H1 (cell line): ENCODE results near the gene C2orf81. TPM values are rescaled to one million over a fixed set of nuclear protein-coding genes. Genes with fewer than 3 reads are reported as not detected.
A peak's percentile ranks its signal among the peaks of the same experiment; 100 is the strongest.

Experiments
- CTCF ChIA-PET: fragments of 300-600 bp; sonication (Branson Sonifier 250); formaldehyde crosslinking; loops from one replicate; lab custom pipeline; 2021; ENCODE audit not compliant: partially characterized antibody; lab: Charles Lee
- POLR2A ChIA-PET: fragments of 300-600 bp; sonication (Branson Sonifier 250); formaldehyde crosslinking; loops from one replicate; lab custom pipeline; 2021; ENCODE audit warnings: inconsistent platforms; ENCODE audit not compliant: partially characterized antibody; lab: Charles Lee
- DNase-seq, 2 experiments: peaks; one replicate each; pipeline versions ENCODE4 v3.0.0 to v3.0.0-alpha.2; 2010 to 2022; ENCODE audit warnings: low spot score in 2 of 2, low read depth in 1 of 2, mixed read lengths in 1 of 2
- FAIRE-seq: peaks from 2 replicates; lab custom pipeline; 2011; peaks lifted over from hg19 to GRCh38; lab: Jason Lieb, UNC
- H2AFZ ChIP-seq: 2 replicates; pipeline ENCODE4 v1.8.1; 2012; ENCODE audit warnings: low read length, inconsistent platforms
- H2AK5ac ChIP-seq: 2 replicates; pipeline ENCODE4 v1.6.1; 2013; ENCODE audit warnings: low read depth, low read length
- H2BK120ac ChIP-seq: replicated peaks from 2 replicates; pipeline ENCODE3; 2013; ENCODE audit warnings: low read depth, low read length, inconsistent platforms
- H2BK12ac ChIP-seq: 2 replicates; pipeline ENCODE4 v1.6.1; 2013; ENCODE audit warnings: low read depth, low read length
- H2BK15ac ChIP-seq: 2 replicates; pipeline ENCODE4 v1.6.1; 2013; ENCODE audit warnings: low read length
- H2BK20ac ChIP-seq: 2 replicates; pipeline ENCODE4 v1.6.1; 2013; ENCODE audit warnings: low read length
- H2BK5ac ChIP-seq: 2 replicates; pipeline ENCODE4 v1.6.1; 2013; ENCODE audit warnings: low read depth, low read length
- H3K14ac ChIP-seq: 2 replicates; pipeline ENCODE4 v1.6.1; 2013; ENCODE audit warnings: inconsistent platforms; ENCODE audit not compliant: insufficient read length
- H3K18ac ChIP-seq: 2 replicates; pipeline ENCODE4 v1.6.1; 2013; ENCODE audit warnings: low read length; ENCODE audit errors: extremely low read depth
- H3K23ac ChIP-seq: 2 replicates; pipeline ENCODE4 v1.6.1; 2013; ENCODE audit warnings: inconsistent platforms; ENCODE audit not compliant: insufficient read length
- H3K23me2 ChIP-seq: 2 replicates; pipeline ENCODE4 v1.6.1; 2013; ENCODE audit warnings: low read depth, low read length
- H3K27ac ChIP-seq: 2 replicates; pipeline ENCODE4 v1.6.1; 2011; ENCODE audit warnings: low read depth, low read length, inconsistent platforms
- H3K27me3 ChIP-seq, 4 experiments: replicated peaks in 1 of 4; 1 replicate in 1 of 4; 2 replicates in 3 of 4; pipeline versions ENCODE4 v1.6.1 to v1.8.1; 2011 to 2013; ENCODE audit warnings: low read length in 3 of 4, mild to moderate bottlenecking in 3 of 4, inconsistent platforms in 2 of 4, mixed read lengths in 2 of 4, moderate library complexity in 1 of 4; ENCODE audit not compliant: control insufficient read depth in 3 of 4, insufficient read depth in 3 of 4; ENCODE audit errors: extremely low read depth in 1 of 4
- H3K36me3 ChIP-seq, 4 experiments: 2 replicates each; pipeline versions ENCODE4 v1.6.1 to v1.8.1; 2011 to 2013; ENCODE audit warnings: mild to moderate bottlenecking in 4 of 4, low read length in 3 of 4, moderate library complexity in 2 of 4, control low read depth in 1 of 4, inconsistent platforms in 1 of 4; ENCODE audit not compliant: insufficient read depth in 4 of 4, control insufficient read depth in 2 of 4
- H3K4ac ChIP-seq: replicated peaks from 2 replicates; pipeline ENCODE3; 2013; ENCODE audit warnings: low read length, low read depth, mixed read lengths, inconsistent platforms; ENCODE audit not compliant: insufficient read length
- H3K4me1 ChIP-seq, 4 experiments: replicated peaks in 1 of 4; 1 replicate in 1 of 4; 2 replicates in 3 of 4; pipeline versions ENCODE4 v1.6.1 to v1.8.1; 2011 to 2013; ENCODE audit warnings: low read length in 3 of 4, inconsistent platforms in 2 of 4, mixed read lengths in 1 of 4; ENCODE audit not compliant: insufficient read depth in 4 of 4, control insufficient read depth in 3 of 4
- H3K4me2 ChIP-seq, 2 experiments: 2 replicates each; pipeline versions ENCODE4 v1.6.1 to v1.8.1; 2011 to 2013; ENCODE audit warnings: low read depth in 2 of 2, low read length in 2 of 2, control low read depth in 1 of 2, inconsistent platforms in 1 of 2, mild to moderate bottlenecking in 1 of 2; ENCODE audit not compliant: insufficient read depth in 1 of 2
- H3K4me3 ChIP-seq, 4 experiments: fragments of 200-600, 300-600 bp in 1 of 4; sonication (generic), shearing (Covaris generic), sonication (Bioruptor Twin) in 1 of 4; 2 replicates each; pipeline versions ENCODE4 v1.5.1 to v1.8.1; 2011 to 2016; ENCODE audit warnings: low read length in 4 of 4, low read depth in 3 of 4, control low read depth in 2 of 4, inconsistent platforms in 2 of 4, mild to moderate bottlenecking in 2 of 4, mixed read lengths in 1 of 4, moderate library complexity in 1 of 4; ENCODE audit not compliant: insufficient read depth in 2 of 4; ENCODE audit errors: extremely low read depth in 1 of 4
- H3K56ac ChIP-seq: replicated peaks from 2 replicates; pipeline ENCODE3; 2013; ENCODE audit warnings: low read depth, mild to moderate bottlenecking, mixed read lengths, low read length, inconsistent platforms; ENCODE audit not compliant: insufficient read length
- H3K79me1 ChIP-seq: 2 replicates; pipeline ENCODE4 v1.6.1; 2013; ENCODE audit warnings: low read depth, low read length, control low read depth
- H3K79me2 ChIP-seq, 2 experiments: 2 replicates each; pipeline versions ENCODE4 v1.6.1 to v1.8.1; 2012 to 2013; ENCODE audit warnings: low read length in 2 of 2, mild to moderate bottlenecking in 2 of 2, inconsistent platforms in 1 of 2; ENCODE audit not compliant: insufficient read depth in 2 of 2, control insufficient read depth in 1 of 2
- H3K9ac ChIP-seq, 4 experiments: replicated peaks in 1 of 4; 1 replicate in 1 of 4; 2 replicates in 3 of 4; pipeline versions ENCODE4 v1.6.1 to v1.8.1; 2011 to 2013; ENCODE audit warnings: low read depth in 3 of 4, low read length in 3 of 4, control low read depth in 2 of 4, mild to moderate bottlenecking in 2 of 4, moderate library complexity in 2 of 4, inconsistent platforms in 1 of 4; ENCODE audit errors: extremely low read depth in 1 of 4
- H3K9me3 ChIP-seq, 2 experiments: 2 replicates each; pipeline versions ENCODE4 v1.6.1 to v1.8.1; 2012 to 2013; ENCODE audit warnings: mild to moderate bottlenecking in 2 of 2, moderate library complexity in 2 of 2, control low read depth in 1 of 2, inconsistent platforms in 1 of 2, low read depth in 1 of 2, low read length in 1 of 2, mixed read lengths in 1 of 2; ENCODE audit not compliant: insufficient read depth in 2 of 2
- H4K20me1 ChIP-seq, 2 experiments: replicated peaks in 1 of 2; 2 replicates each; pipeline versions ENCODE3 to v1.8.1; 2011 to 2013; ENCODE audit warnings: inconsistent platforms in 2 of 2, low read length in 2 of 2, mild to moderate bottlenecking in 1 of 2; ENCODE audit not compliant: insufficient read depth in 2 of 2, control insufficient read depth in 1 of 2
- H4K5ac ChIP-seq: 2 replicates; pipeline ENCODE4 v1.6.1; 2013; ENCODE audit warnings: low read length, low read depth, mixed read lengths, inconsistent platforms; ENCODE audit not compliant: insufficient read length
- H4K8ac ChIP-seq: 2 replicates; pipeline ENCODE4 v1.8.0; 2013; ENCODE audit warnings: mild to moderate bottlenecking, moderate library complexity, low read length, inconsistent platforms; ENCODE audit not compliant: insufficient read depth; ENCODE audit errors: extremely low read depth
- H4K91ac ChIP-seq: replicated peaks from 2 replicates; pipeline ENCODE3; 2013; ENCODE audit warnings: low read length, mixed read lengths, inconsistent platforms; ENCODE audit not compliant: insufficient read length
- CHD1 ChIP-seq: IDR thresholded peaks from 2 replicates; pipeline ENCODE4 v1.6.1; 2012; ENCODE audit warnings: low read depth, low read length, improper control_type of control experiment
- GTF2F1 ChIP-seq: IDR thresholded peaks from 2 replicates; pipeline ENCODE4 v1.6.1; 2012; ENCODE audit warnings: low read depth, low read length, improper control_type of control experiment, borderline replicate concordance
- HDAC2 ChIP-seq, 2 experiments: fragments of 300-600 bp in 1 of 2; sonication (generic) in 1 of 2; IDR thresholded peaks; 2 replicates each; pipeline ENCODE4 v1.6.1; 2011 to 2012; ENCODE audit warnings: low read depth in 2 of 2, low read length in 2 of 2, mild to moderate bottlenecking in 2 of 2, moderate library complexity in 2 of 2, borderline replicate concordance in 1 of 2, inconsistent platforms in 1 of 2
- MAX ChIP-seq: IDR thresholded peaks from 2 replicates; pipeline ENCODE4 v1.6.1; 2012; ENCODE audit warnings: inconsistent platforms
- POU5F1 ChIP-seq: IDR thresholded peaks from 2 replicates; pipeline ENCODE4 v1.6.1; 2011; ENCODE audit warnings: low read depth, mild to moderate bottlenecking, low read length, moderate library complexity
- RAD21 ChIP-seq, 2 experiments: IDR thresholded peaks in 1 of 2; conservative IDR thresholded peaks in 1 of 2; 2 replicates each; pipeline ENCODE4 v1.6.1; 2011; ENCODE audit warnings: low read depth in 2 of 2, low read length in 2 of 2, improper control_type of control experiment in 1 of 2, inconsistent platforms in 1 of 2, mild to moderate bottlenecking in 1 of 2, moderate library complexity in 1 of 2
- RBBP5 ChIP-seq: IDR thresholded peaks from 2 replicates; pipeline ENCODE4 v1.7.1; 2012; ENCODE audit warnings: low read depth, mild to moderate bottlenecking, inconsistent platforms, low read length, moderate library complexity, borderline replicate concordance
- RNF2 ChIP-seq: fragments of 200-900, 300-1000 bp; sonication (generic); IDR thresholded peaks from 2 replicates; pipeline ENCODE4 v1.7.1; 2016; ENCODE audit warnings: borderline replicate concordance, low read depth, mild to moderate bottlenecking, antibody characterized with exemption, low read length; ENCODE audit not compliant: poor library complexity, severe bottlenecking; ENCODE audit errors: missing control alignments
- SIN3A ChIP-seq, 2 experiments: IDR thresholded peaks in 1 of 2; conservative IDR thresholded peaks in 1 of 2; 2 replicates each; pipeline ENCODE4 v1.6.1; 2011 to 2012; ENCODE audit warnings: low read length in 2 of 2, improper control_type of control experiment in 1 of 2, low read depth in 1 of 2, mild to moderate bottlenecking in 1 of 2
- SP2 ChIP-seq: IDR thresholded peaks from 2 replicates; pipeline ENCODE4 v1.6.1; 2012; ENCODE audit warnings: mild to moderate bottlenecking, low read length, inconsistent platforms
- YY1 ChIP-seq: IDR thresholded peaks from 2 replicates; pipeline ENCODE4 v1.6.1; 2011; ENCODE audit warnings: low read depth, mild to moderate bottlenecking, low read length
- WGBS, 2 experiments: shearing (Covaris generic) in 1 of 2; methylation state at CpG; one replicate each; pipeline versions ENCODE4 v1.1.6 to v1.1.7; 2013 to 2015; ENCODE audit warnings: low lambda C conversion rate in 2 of 2, mixed read lengths in 2 of 2, inconsistent platforms in 1 of 2, low coverage in 1 of 2, missing lambda C conversion rate in 1 of 2; ENCODE audit not compliant: insufficient replicate concordance in 2 of 2, insufficient coverage in 1 of 2, insufficient read length in 1 of 2; ENCODE audit errors: extremely low coverage in 1 of 2, missing lambda C conversion rate in 1 of 2; 5-methylcytosine and 5-hydroxymethylcytosine counted together
- polyA plus RNA-seq, 7 experiments: library from polyadenylated mRNA; depleted of rRNA in 3 of 7; stranded (reverse) in 5 of 7; unstranded in 2 of 7; fragments of >200 nt in 5 of 7; fragments of 200-250 nt in 2 of 7; gene quantifications; 1 replicate in 5 of 7; 2 replicates in 1 of 7; 4 replicates in 1 of 7; pipeline versions ENCODE4 v1.2.1 to v1.2.3, GENCODE V29; 2011 to 2013; ENCODE audit warnings: missing spikeins in 2 of 7, mixed read lengths in 2 of 7
- total RNA-seq: library from RNA; stranded (reverse); fragmentation: NEBNext Ultra II Directional; extraction: Animal tissue kit (Norgen Biotek cat#: 25700); gene quantifications from 2 replicates; pipeline ENCODE4 v1.2.1, GENCODE V29; 2021

The C2orf81 gene
- total and polyA plus RNA-seq, 2 of the 8 experiments (the other 6 are each of a cell fraction or from before 2014, with no cell fraction given): 1.6 to 3.3 TPM

GRCh38 chr2:74458938-74459363 is 37.5 kb upstream of the C2orf81 start:
- CTCF ChIA-PET: interaction anchor here (1.3 to 10.5 kb wide), 6 partner anchors 15 to 129 kb away, joined by 4 to 86 read pairs (median 18); partner anchors contain the start of genes CCDC142, MRPL53 and TTC31
- TF ChIP-seq SIN3A (conservative IDR thresholded peaks at IDR 0.05 in 1 of 2, IDR thresholded peaks at IDR 0.05 in 1 of 2; ENCODE audit: low read depth in 1 of 2, low read length in 2 of 2): no peak
- no peak for TF ChIP-seq RAD21 (IDR thresholded peaks at IDR 0.05 in 1 of 2, conservative IDR thresholded peaks at IDR 0.05 in 1 of 2; ENCODE audit: low read depth in 2 of 2, low read length in 2 of 2)
- no peak for TF ChIP-seq POU5F1
- TF ChIP-seq CHD1: no peak
- no peak for TF ChIP-seq HDAC2 (IDR thresholded peaks at IDR 0.05; ENCODE audit: borderline replicate concordance in 1 of 2, low read depth in 2 of 2, low read length in 2 of 2)
- TF ChIP-seq YY1: no peak
- TF ChIP-seq GTF2F1: no peak
- no peak for TF ChIP-seq MAX
- no peak for TF ChIP-seq RBBP5
- TF ChIP-seq RNF2: no peak
- no peak for TF ChIP-seq SP2

More at GRCh38 chr2:74458938-74459363, 37.5 kb upstream of the C2orf81 start:
- Histone ChIP-seq H3K4ac (no peak overlapping the region), H3K4me1 (peaks cover 0 to 10% (median 2%) of the 10 kb centered on the region in 4 experiments; a peak in 5 of 7 replicates), H3K23ac (no peak overlapping the region), H3K27ac (peak overlapping the region; percentile 73; the same call in 1 of the 2 replicates), H3K9me3 (no peaks in the 10 kb centered on the region), H2BK20ac (no peak overlapping the region), H3K36me3 (peaks cover 0 to 12% (median 2%) of the 10 kb centered on the region in 4 experiments; a peak in 4 of 8 replicates), H3K14ac (no peak overlapping the region), H2BK5ac (no peak overlapping the region), H3K9ac (peak overlapping the region; percentile 81 to 98 (median 92)), H3K56ac (no peak overlapping the region), H2BK120ac (no peak overlapping the region), H3K4me3 (peak overlapping the region; percentile 79 to 99 (median 98)), H3K79me2 (peaks cover 0 to 9% of the 10 kb centered on the region in 2 experiments; a peak in 1 of 4 replicates), H3K27me3 (no peaks in the 10 kb centered on the region), H3K23me2 (peaks cover 16% of the 10 kb centered on the region; the same call in 1 of the 2 replicates), H3K18ac (no peak overlapping the region), H3K79me1 (no peaks in the 10 kb centered on the region; the same call in 1 of the 2 replicates), H3K4me2 (peak overlapping the region; percentile 86 to 91), H2BK15ac (0 out of 2 replicates have a peak overlapping the region, but pooled peaks have one; percentile 5), H2AFZ (no peak overlapping the region), H4K20me1 (no peaks in the 10 kb centered on the region), H2BK12ac (peak overlapping the region; percentile 82; the same call in 1 of the 2 replicates), H4K5ac (no peak overlapping the region), H4K91ac (peak overlapping the region; percentile 93), H4K8ac (no peak overlapping the region), H2AK5ac (0 out of 2 replicates have a peak overlapping the region, but pooled peaks have one; percentile 1)
- POLR2A ChIA-PET: interaction anchor here (0.6 to 10.5 kb wide), 18 partner anchors 8 to 376 kb away, joined by 3 to 89 read pairs (median 4); partner anchors contain the start of genes C2orf81, CCDC142, MRPL53 and PCGF1
- DNase-seq (no peak), FAIRE-seq (no peak)
- 21% methylated on average over 10 of the region's 10 CpGs; no CpG with 5 or more reads in 1 of the 2 experiments for WGBS, 2 experiments
